ENCODE results near the gene ZNF473. TPM values are rescaled to one million over a fixed set of nuclear protein-coding genes. Genes with fewer than 3 reads are reported as not detected.
A peak's percentile ranks its signal among the peaks of the same experiment; 100 is the strongest.

ZNF473 gene
- total and polyA plus RNA-seq, 2 of the 13 experiments (the other 11 are each of a cell fraction or from before 2014, with no cell fraction given), result 5.8 to 11.9 TPM

- Histone ChIP-seq H3K9ac (ENCODE audit: insufficient read depth, low read depth, low read length) (no peak overlapping the region), H3K4me3 (replicated peaks in 1 of 3; ENCODE audit: insufficient read depth in 1 of 3, low read depth in 2 of 3, low read length in 3 of 3) (no peak overlapping the region), H3K9me3 (ENCODE audit: low read length) (no peaks in the 10 kb centered on the region), H3K79me2 (ENCODE audit: insufficient read depth, low read length) (no peaks in the 10 kb centered on the region), H3K27ac (ENCODE audit: extremely low read length, insufficient read depth, low read length) (no peak overlapping the region), H3K4me2 (ENCODE audit: low read depth, low read length) (no peak overlapping the region), H3K4me1 (ENCODE audit: insufficient read depth, low read length) (no peaks in the 10 kb centered on the region), H4K20me1 (ENCODE audit: insufficient read depth, low read length) (no peaks in the 10 kb centered on the region), H3K36me3 (replicated peaks in 1 of 2; ENCODE audit: control insufficient read depth in 1 of 2, insufficient read depth in 2 of 2, low read length in 2 of 2) (peaks cover 24 to 63% of the 10 kb centered on the region in 2 experiments; a peak in 4 of 5 replicates), H3K27me3 (ENCODE audit: control insufficient read depth in 1 of 2, insufficient read depth in 2 of 2, low read length in 2 of 2) (no peaks in the 10 kb centered on the region), H2AFZ (ENCODE audit: low read length) (no peak overlapping the region)
- in situ Hi-C loops (cut with HindIII; ENCODE audit: extremely low pct_ligation_motif_present, low pct_unique_long_range_greater_than_20kb) (no loop called here), intact Hi-C loops (cut with micrococcal nuclease; ENCODE audit: unreplicated experiment) (no loop called here)
- BruUV-seq (replicated peaks), result no TSS peak
- ChIA-PET CTCF (ENCODE audit: low intra/inter-chr PET ratio, low total read pairs) (no interaction called here), POLR2A (no interaction called here)
- ATAC-seq (peak; percentile 83), FAIRE-seq (peak; percentile 90), DNase-seq (ENCODE audit: low spot score) (peak; percentile 56)
- WGBS (ENCODE audit: low lambda C conversion rate), result 86% methylated on average over 5 of the region's 5 CpGs
- no peak for TF ChIP-seq KDM5A (IDR thresholded peaks at IDR 0.05; ENCODE audit: borderline replicate concordance, low read length)
- TF ChIP-seq NFYC (CRISPR knock-in tag; IDR thresholded peaks at IDR 0.05), result peak; percentile 86
- TF ChIP-seq PREB (CRISPR knock-in tag; IDR thresholded peaks at IDR 0.05), result no peak
- no peak for TF ChIP-seq FIP1L1 (IDR thresholded peaks at IDR 0.05; ENCODE audit: borderline replicate concordance, insufficient read depth, low read depth, low read length)
- TF ChIP-seq ZNF10 (CRISPR knock-in tag; IDR thresholded peaks at IDR 0.05; ENCODE audit: borderline replicate concordance, low read depth), result no peak
- TF ChIP-seq NFYB (CRISPR knock-in tag; IDR thresholded peaks at IDR 0.05), result peak; percentile 83
- TF ChIP-seq ZNF629 (CRISPR knock-in tag; conservative IDR thresholded peaks at IDR 0.05), result no peak
- TF ChIP-seq ZNF562 (CRISPR knock-in tag; IDR thresholded peaks at IDR 0.05; ENCODE audit: borderline replicate concordance), result no peak
- TF ChIP-seq ZFP90 (CRISPR knock-in tag; IDR thresholded peaks at IDR 0.05; ENCODE audit: borderline replicate concordance), result no peak
- peak; percentile 62 for TF ChIP-seq ELF1 (CRISPR knock-in tag; IDR thresholded peaks at IDR 0.05)
- peak; percentile 22; the same call in 1 of the 2 replicates for TF ChIP-seq GABPB1 (CRISPR knock-in tag; IDR thresholded peaks at IDR 0.05)
- TF ChIP-seq RAD51 (IDR thresholded peaks at IDR 0.05; ENCODE audit: borderline replicate concordance), result no peak
- peak; percentile 81; the same call in 1 of the 2 replicates for TF ChIP-seq NR2C2 (CRISPR knock-in tag; IDR thresholded peaks at IDR 0.05; ENCODE audit: borderline replicate concordance)
- no peak for TF ChIP-seq FOXP4 (CRISPR knock-in tag; IDR thresholded peaks at IDR 0.05)
- no peak for TF ChIP-seq ZNF609 (CRISPR knock-in tag; IDR thresholded peaks at IDR 0.05; ENCODE audit: borderline replicate concordance)
- no peak for TF ChIP-seq ZNF468 (CRISPR knock-in tag; IDR thresholded peaks at IDR 0.05)
- TF ChIP-seq ZNF207 (IDR thresholded peaks at IDR 0.05; ENCODE audit: borderline replicate concordance), result no peak
- peak; percentile 90 for TF ChIP-seq ZNF143 (CRISPR knock-in tag; IDR thresholded peaks at IDR 0.05)
- no peak for TF ChIP-seq PHF5A (CRISPR knock-in tag; IDR thresholded peaks at IDR 0.05; ENCODE audit: low read depth, unreplicated experiment)
Observed at GRCh38 chr19:49997709-49998108, 28.1 kb upstream of the ZNF473 start.
